CD14-positive monocyte (primary cell): ENCODE measurements around the gene EXOC6. TPM values are rescaled to one million over a fixed set of nuclear protein-coding genes. Genes with fewer than 3 reads are reported as not detected.

Experiments used
- DNase-seq, 3 donors: peaks; one replicate each; pipeline ENCODE4 v3.0.0-alpha.2; 2011 to 2022
- H2AFZ ChIP-seq: 2 replicates; pipeline ENCODE4 v1.6.0; 2012; ENCODE audit warnings: mild to moderate bottlenecking, low read depth, low read length, inconsistent platforms; ENCODE audit not compliant: insufficient read depth, poor library complexity, severe bottlenecking
- H3K27ac ChIP-seq, 2 donors: 1 replicate in 1 of 2; 2 replicates in 1 of 2; pipeline ENCODE4 v1.5.1; 2012 to 2013; ENCODE audit warnings: low read length in 2 of 2, control low read depth in 1 of 2, inconsistent platforms in 1 of 2, low read depth in 1 of 2, mild to moderate bottlenecking in 1 of 2
- H3K27me3 ChIP-seq, 2 donors: one replicate each; pipeline versions ENCODE4 v1.6.0 to v1.6.1; 2011 to 2013; ENCODE audit warnings: low read length in 2 of 2; ENCODE audit not compliant: control insufficient read depth in 2 of 2, insufficient read depth in 2 of 2
- H3K36me3 ChIP-seq, 2 donors: replicated peaks in 1 of 2; 1 replicate in 1 of 2; 2 replicates in 1 of 2; pipeline versions ENCODE4 v1.5.1 to v1.6.1; 2012 to 2013; ENCODE audit warnings: low read length in 2 of 2, control low read depth in 1 of 2, inconsistent platforms in 1 of 2, mild to moderate bottlenecking in 1 of 2; ENCODE audit not compliant: insufficient read depth in 2 of 2, control insufficient read depth in 1 of 2
- H3K4me1 ChIP-seq, 2 donors: 1 replicate in 1 of 2; 2 replicates in 1 of 2; pipeline versions ENCODE4 v1.5.1 to v1.6.1; 2012 to 2013; ENCODE audit warnings: low read length in 2 of 2, control low read depth in 1 of 2, inconsistent platforms in 1 of 2, mild to moderate bottlenecking in 1 of 2, moderate library complexity in 1 of 2; ENCODE audit not compliant: insufficient read depth in 2 of 2, control insufficient read depth in 1 of 2
- H3K4me2 ChIP-seq: replicated peaks from 2 replicates; pipeline ENCODE3; 2012; ENCODE audit warnings: low read length, moderate library complexity, mild to moderate bottlenecking; ENCODE audit not compliant: poor library complexity, severe bottlenecking; ENCODE audit errors: extremely low read depth
- H3K4me3 ChIP-seq, 3 experiments: fragments of 200-600 bp in 1 of 3; sonication (generic) in 1 of 3; replicated peaks in 1 of 3; 1 replicate in 2 of 3; 2 replicates in 1 of 3; pipeline ENCODE4 v1.5.1; 2011 to 2013; ENCODE audit warnings: low read length in 3 of 3, mild to moderate bottlenecking in 3 of 3, control low read depth in 2 of 3, low read depth in 2 of 3, inconsistent platforms in 1 of 3, moderate library complexity in 1 of 3
- H3K79me2 ChIP-seq: 2 replicates; pipeline ENCODE4 v1.6.0; 2012; ENCODE audit warnings: mild to moderate bottlenecking, control low read depth, inconsistent platforms, low read length, moderate library complexity; ENCODE audit not compliant: insufficient read depth
- H3K9ac ChIP-seq: 2 replicates; pipeline ENCODE4 v1.6.0; 2017; ENCODE audit warnings: low read length, mild to moderate bottlenecking; ENCODE audit not compliant: insufficient read depth, poor library complexity, severe bottlenecking
- H3K9me3 ChIP-seq, 2 donors: replicated peaks in 1 of 2; 1 replicate in 1 of 2; 2 replicates in 1 of 2; pipeline versions ENCODE4 v1.5.1 to v1.6.1; 2012 to 2013; ENCODE audit warnings: low read length in 2 of 2, control low read depth in 1 of 2; ENCODE audit not compliant: control insufficient read depth in 1 of 2, insufficient read depth in 1 of 2
- H4K20me1 ChIP-seq: 2 replicates; pipeline ENCODE4 v1.6.0; 2012; ENCODE audit warnings: mild to moderate bottlenecking, low read length, control low read depth, moderate library complexity; ENCODE audit not compliant: insufficient read depth
- H3K27ac Mint-ChIP-seq, 7 donors: one replicate each; pipeline ENCODE4 v1.8.0; 2020; ENCODE audit warnings: mild to moderate bottlenecking in 7 of 7, mixed read lengths in 7 of 7, moderate library complexity in 6 of 7, inconsistent platforms in 2 of 7
- H3K27me3 Mint-ChIP-seq, 3 donors: one replicate each; pipeline ENCODE4 v1.8.0; 2021 to 2022; ENCODE audit warnings: low read depth in 3 of 3, mild to moderate bottlenecking in 3 of 3, mixed read lengths in 3 of 3, moderate library complexity in 3 of 3, inconsistent platforms in 1 of 3
- H3K36me3 Mint-ChIP-seq, 2 donors: one replicate each; pipeline ENCODE4 v1.8.0; 2020; ENCODE audit warnings: mixed read lengths in 2 of 2, inconsistent platforms in 1 of 2, mild to moderate bottlenecking in 1 of 2
- H3K4me1 Mint-ChIP-seq: one replicate; pipeline ENCODE4 v1.8.0; 2020; ENCODE audit warnings: mild to moderate bottlenecking, mixed read lengths
- H3K4me3 Mint-ChIP-seq, 2 donors: one replicate each; pipeline ENCODE4 v1.8.0; 2020; ENCODE audit warnings: mild to moderate bottlenecking in 2 of 2, mixed read lengths in 2 of 2, moderate library complexity in 1 of 2
- H3K9me3 Mint-ChIP-seq, 7 donors: one replicate each; pipeline ENCODE4 v1.8.0; 2020 to 2022; ENCODE audit warnings: mixed read lengths in 7 of 7, mild to moderate bottlenecking in 6 of 7, moderate library complexity in 6 of 7, inconsistent platforms in 2 of 7
- CTCF ChIP-seq: fragments of 200-600 bp; IDR thresholded peaks from one replicate; pipeline ENCODE4 v1.8.0; 2022; ENCODE audit warnings: antibody characterized with exemption, mild to moderate bottlenecking
- WGBS: methylation state at CpG from one replicate; pipeline ENCODE4 v1.1.5; 2013; ENCODE audit warnings: missing lambda C conversion rate; ENCODE audit not compliant: insufficient coverage; 5-methylcytosine and 5-hydroxymethylcytosine counted together
- intact Hi-C, 2 donors: fragments of 100-400 bp; cut with micrococcal nuclease; formaldehyde crosslinking; loops; one replicate each; pipeline versions ENCODE4 v1.15.0 to v1.15.1; 2023
- polyA plus RNA-seq, 3 donors: library from polyadenylated mRNA; depleted of rRNA in 1 of 3; unstranded in 2 of 3; stranded (reverse) in 1 of 3; fragments of 300-500 nt in 2 of 3; fragments of >200 nt in 1 of 3; fragmentation: Illumina TruSeq in 2 of 3; gene quantifications; 1 replicate in 2 of 3; 2 replicates in 1 of 3; pipeline ENCODE4 v1.2.3, GENCODE V29; 2012 to 2021

The EXOC6 gene
- polyA plus RNA-seq, 3 donors, result 7.5 to 9.6 (median 8.3) TPM

GRCh38 chr10:93039721-93040120 lies 191.4 kb downstream of the EXOC6 start:
- Histone ChIP-seq H4K20me1 (no peaks in the 10 kb centered on the region), H3K4me2 (no peak overlapping the region), H3K36me3 (peaks cover 0 to 8% of the 10 kb centered on the region in 2 donors), H3K27me3 (no peaks in the 10 kb centered on the region), H3K4me1 (no peaks in the 10 kb centered on the region), H3K27ac (no peak overlapping the region), H3K9me3 (no peaks in the 10 kb centered on the region), H2AFZ (no peak overlapping the region), H3K4me3 (no peak overlapping the region), H3K9ac (no peak overlapping the region), H3K79me2 (no peaks in the 10 kb centered on the region)
- peaks cover 9 to 17% of the 10 kb centered on the region in 2 donors for H3K36me3 Mint-ChIP-seq
- WGBS, result 0% methylated on average over 3 of the region's 3 CpGs
- intact Hi-C loops, result no loop called here
- H3K27me3 Mint-ChIP-seq, result peaks cover 0 to 2% (median 0%) of the 10 kb centered on the region in 3 donors
- H3K9me3 Mint-ChIP-seq, result peaks cover 0 to 2% (median 0%) of the 10 kb centered on the region in 7 donors
- no peak for DNase-seq
- TF ChIP-seq CTCF, result no peak
- no peak overlapping the region for H3K27ac Mint-ChIP-seq
- no peak overlapping the region for H3K4me3 Mint-ChIP-seq
- H3K4me1 Mint-ChIP-seq, result peaks cover 12% of the 10 kb centered on the region

GRCh38 chr10:93054486-93054885 lies 206.2 kb downstream of the EXOC6 start:
- WGBS, result no CpG with 5 or more reads among the region's 3 CpGs
- H3K27me3 Mint-ChIP-seq, result peaks cover under 1 to 3% (median 1%) of the 10 kb centered on the region in 3 donors

More at GRCh38 chr10:93054486-93054885, 206.2 kb downstream of the EXOC6 start:
- H3K4me3 ChIP-seq, result no peak overlapping the region
- TF ChIP-seq CTCF, result no peak
- no peaks in the 10 kb centered on the region for H4K20me1 ChIP-seq
- DNase-seq, result no peak
- no peak overlapping the region for H3K4me3 Mint-ChIP-seq
- H3K36me3 ChIP-seq, result peaks cover 7 to 21% of the 10 kb centered on the region in 2 donors
- no peaks in the 10 kb centered on the region for H3K79me2 ChIP-seq
- peaks cover 0 to under 1% (median 0%) of the 10 kb centered on the region in 7 donors for H3K9me3 Mint-ChIP-seq
- H3K4me2 ChIP-seq, result no peak overlapping the region
- H3K27ac ChIP-seq, result no peak overlapping the region
- H3K27me3 ChIP-seq, result peaks cover 0 to under 1% of the 10 kb centered on the region in 2 donors
- peaks cover 0 to under 1% of the 10 kb centered on the region in 2 donors for H3K9me3 ChIP-seq
- peaks cover 20 to 31% of the 10 kb centered on the region in 2 donors for H3K36me3 Mint-ChIP-seq
- no peaks in the 10 kb centered on the region for H3K4me1 Mint-ChIP-seq
- intact Hi-C loops, result no loop called here
- no peak overlapping the region for H2AFZ ChIP-seq
- no peak overlapping the region for H3K9ac ChIP-seq
- no peak overlapping the region for H3K27ac Mint-ChIP-seq
- no peaks in the 10 kb centered on the region for H3K4me1 ChIP-seq
